Measurements from ENCODE around the gene MAL.

Gene MAL

DNA sequence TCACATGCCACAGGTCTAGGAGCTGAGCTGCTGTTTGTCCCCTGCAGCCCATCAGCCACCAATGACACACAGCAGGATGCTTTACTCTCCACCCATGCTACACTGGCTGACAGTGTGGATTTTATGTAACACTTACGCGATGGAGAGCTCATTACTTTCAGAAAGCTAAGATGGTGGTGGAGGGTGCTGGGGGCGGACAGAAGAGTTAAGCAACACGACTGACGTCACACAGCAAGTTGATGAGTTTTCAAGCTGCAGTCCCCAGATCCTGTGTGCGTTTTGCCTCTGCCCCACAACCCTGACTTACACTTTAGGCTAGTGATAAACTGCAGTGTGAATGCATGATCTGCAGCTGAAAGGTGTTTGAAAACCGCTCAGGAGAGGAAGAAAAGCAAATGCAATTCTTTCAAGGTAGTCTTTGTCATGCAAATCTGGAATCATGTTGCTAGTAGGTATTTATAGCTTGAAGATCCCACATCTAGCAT lies 53.7 kb downstream of the MAL start:
- Histone ChIP-seq H3K9ac (ENCODE audit: low read depth, low read length, poor library complexity, severe bottlenecking) (no peak overlapping the region), H3K27me3 (ENCODE audit: insufficient read depth, low read length, poor library complexity, severe bottlenecking) (no peaks in the 10 kb centered on the region), H3K4me2 (ENCODE audit: low read depth, low read length, poor library complexity, severe bottlenecking) (no peak overlapping the region), H4K20me1 (ENCODE audit: insufficient read depth, low read length, poor library complexity, severe bottlenecking) (no peaks in the 10 kb centered on the region), H3K4me3 (ENCODE audit: low read length, poor library complexity, severe bottlenecking) (no peak overlapping the region), H3K79me2 (ENCODE audit: insufficient read depth, low read length) (no peaks in the 10 kb centered on the region), H3F3A (ENCODE audit: low read depth) (no peaks in the 10 kb centered on the region), H3K4me1 (ENCODE audit: insufficient read depth, low read length, poor library complexity, severe bottlenecking) (no peaks in the 10 kb centered on the region), H3K9me2 (replicated peaks; ENCODE audit: low read depth, low read length) (no peaks in the 10 kb centered on the region), H2AFZ (ENCODE audit: low read length) (no peak overlapping the region), H3K9me3 (ENCODE audit: insufficient read depth, low read depth, low read length) (no peaks in the 10 kb centered on the region), H3K36me3 (ENCODE audit: insufficient read depth, low read length) (no peaks in the 10 kb centered on the region)
- TF ChIP-seq, protein P1, sequence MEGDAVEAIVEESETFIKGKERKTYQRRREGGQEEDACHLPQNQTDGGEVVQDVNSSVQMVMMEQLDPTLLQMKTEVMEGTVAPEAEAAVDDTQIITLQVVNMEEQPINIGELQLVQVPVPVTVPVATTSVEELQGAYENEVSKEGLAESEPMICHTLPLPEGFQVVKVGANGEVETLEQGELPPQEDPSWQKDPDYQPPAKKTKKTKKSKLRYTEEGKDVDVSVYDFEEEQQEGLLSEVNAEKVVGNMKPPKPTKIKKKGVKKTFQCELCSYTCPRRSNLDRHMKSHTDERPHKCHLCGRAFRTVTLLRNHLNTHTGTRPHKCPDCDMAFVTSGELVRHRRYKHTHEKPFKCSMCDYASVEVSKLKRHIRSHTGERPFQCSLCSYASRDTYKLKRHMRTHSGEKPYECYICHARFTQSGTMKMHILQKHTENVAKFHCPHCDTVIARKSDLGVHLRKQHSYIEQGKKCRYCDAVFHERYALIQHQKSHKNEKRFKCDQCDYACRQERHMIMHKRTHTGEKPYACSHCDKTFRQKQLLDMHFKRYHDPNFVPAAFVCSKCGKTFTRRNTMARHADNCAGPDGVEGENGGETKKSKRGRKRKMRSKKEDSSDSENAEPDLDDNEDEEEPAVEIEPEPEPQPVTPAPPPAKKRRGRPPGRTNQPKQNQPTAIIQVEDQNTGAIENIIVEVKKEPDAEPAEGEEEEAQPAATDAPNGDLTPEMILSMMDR (conservative IDR thresholded peaks at IDR 0.05; ENCODE audit: low read length) = no peak
- TF ChIP-seq EZH2phosphoT487 (IDR thresholded peaks at IDR 0.05; ENCODE audit: borderline replicate concordance) = no peak

DNA sequence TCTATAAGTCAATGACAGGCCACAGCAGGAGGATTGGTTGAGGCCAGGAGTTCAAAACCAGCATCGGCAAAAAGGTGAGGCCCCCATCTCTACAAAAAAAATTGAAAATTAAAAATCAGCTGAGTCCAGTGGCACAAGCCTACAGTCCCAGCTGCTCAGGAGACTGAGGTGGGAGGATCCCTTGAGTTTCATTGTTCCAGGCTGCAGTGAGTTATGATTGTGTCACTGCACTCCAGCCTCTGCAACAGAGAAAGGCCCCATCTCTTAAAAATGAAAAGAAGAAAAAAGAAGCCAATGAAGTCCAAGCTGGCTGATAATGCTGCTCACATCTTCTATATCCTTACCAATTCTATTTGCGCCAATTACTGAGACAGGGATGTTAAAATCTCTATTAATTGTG lies 57.0 kb downstream of the MAL start:
- H3K9ac ChIP-seq (ENCODE audit: low read depth, low read length, poor library complexity, severe bottlenecking) = no peak overlapping the region
- TF ChIP-seq, protein P1 (conservative IDR thresholded peaks at IDR 0.05; ENCODE audit: low read length) = no peak
- TF ChIP-seq EZH2phosphoT487 (IDR thresholded peaks at IDR 0.05; ENCODE audit: borderline replicate concordance) = no peak
- H3F3A ChIP-seq (ENCODE audit: low read depth) = no peaks in the 10 kb centered on the region
- no peak overlapping the region for H3K4me2 ChIP-seq (ENCODE audit: low read depth, low read length, poor library complexity, severe bottlenecking)
- H2AFZ ChIP-seq (ENCODE audit: low read length) = no peak overlapping the region
- no peaks in the 10 kb centered on the region for H3K4me1 ChIP-seq (ENCODE audit: insufficient read depth, low read length, poor library complexity, severe bottlenecking)
- H4K20me1 ChIP-seq (ENCODE audit: insufficient read depth, low read length, poor library complexity, severe bottlenecking) = no peaks in the 10 kb centered on the region
- H3K79me2 ChIP-seq (ENCODE audit: insufficient read depth, low read length) = no peaks in the 10 kb centered on the region
- H3K4me3 ChIP-seq (ENCODE audit: low read length, poor library complexity, severe bottlenecking) = no peak overlapping the region
- H3K36me3 ChIP-seq (ENCODE audit: insufficient read depth, low read length) = peaks cover 27% of the 10 kb centered on the region; the same call in 1 of the 2 replicates
- H3K9me3 ChIP-seq (ENCODE audit: insufficient read depth, low read depth, low read length) = no peaks in the 10 kb centered on the region
- no peaks in the 10 kb centered on the region for H3K27me3 ChIP-seq (ENCODE audit: insufficient read depth, low read length, poor library complexity, severe bottlenecking)
- no peaks in the 10 kb centered on the region for H3K9me2 ChIP-seq (replicated peaks; ENCODE audit: low read depth, low read length)

DNA sequence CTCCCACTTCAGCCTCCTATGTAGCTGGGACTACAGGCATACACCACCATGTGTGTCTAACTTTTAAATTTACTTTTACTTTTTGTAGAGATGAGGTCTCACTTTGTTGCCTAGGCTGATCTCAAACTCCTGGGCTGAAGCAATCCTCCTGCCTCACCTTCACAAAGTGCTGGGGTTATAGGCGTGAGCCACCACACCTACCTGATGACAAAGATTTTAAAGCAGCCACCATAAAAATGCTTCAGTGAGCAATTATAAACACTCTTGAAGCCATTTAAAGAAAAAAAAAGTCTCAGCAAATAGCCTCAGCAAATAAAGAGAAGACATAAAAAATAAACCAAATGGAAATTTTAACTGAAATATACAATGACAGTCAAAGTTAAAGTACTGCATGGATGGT lies 60.5 kb downstream of the MAL start:
- no peaks in the 10 kb centered on the region for H4K20me1 ChIP-seq (ENCODE audit: insufficient read depth, low read length, poor library complexity, severe bottlenecking)
- peaks cover 52% of the 10 kb centered on the region; the same call in 1 of the 2 replicates for H3K36me3 ChIP-seq (ENCODE audit: insufficient read depth, low read length)
- no peak overlapping the region for H3K9ac ChIP-seq (ENCODE audit: low read depth, low read length, poor library complexity, severe bottlenecking)
- H3K79me2 ChIP-seq (ENCODE audit: insufficient read depth, low read length) = no peaks in the 10 kb centered on the region
- H2AFZ ChIP-seq (ENCODE audit: low read length) = no peak overlapping the region
- H3K9me2 ChIP-seq (replicated peaks; ENCODE audit: low read depth, low read length) = no peaks in the 10 kb centered on the region
- H3K4me1 ChIP-seq (ENCODE audit: insufficient read depth, low read length, poor library complexity, severe bottlenecking) = no peaks in the 10 kb centered on the region
- no peak overlapping the region for H3K4me3 ChIP-seq (ENCODE audit: low read length, poor library complexity, severe bottlenecking)
- no peaks in the 10 kb centered on the region for H3K9me3 ChIP-seq (ENCODE audit: insufficient read depth, low read depth, low read length)
- no peaks in the 10 kb centered on the region for H3K27me3 ChIP-seq (ENCODE audit: insufficient read depth, low read length, poor library complexity, severe bottlenecking)
- no peaks in the 10 kb centered on the region for H3F3A ChIP-seq (ENCODE audit: low read depth)
- TF ChIP-seq EZH2phosphoT487 (IDR thresholded peaks at IDR 0.05; ENCODE audit: borderline replicate concordance) = no peak
- TF ChIP-seq, protein P1 (conservative IDR thresholded peaks at IDR 0.05; ENCODE audit: low read length) = no peak
- H3K4me2 ChIP-seq (ENCODE audit: low read depth, low read length, poor library complexity, severe bottlenecking) = no peak overlapping the region
